DND-41 (cell line): ENCODE data around the gene TRIM46.

ENCODE experiments used
- ATAC-seq: fragments of 200-7000 bp; cut with Tn5 transposase; 3 replicates; pipeline ENCODE4 v1.9.1; 2021; ENCODE audit warnings: low read depth; ENCODE audit not compliant: insufficient read depth
- DNase-seq: peaks from one replicate; pipeline ENCODE4 v3.0.0-alpha.2; 2020
- H2AFZ ChIP-seq: 2 replicates; pipeline ENCODE4 v1.6.0; 2012; ENCODE audit warnings: low read depth, low read length
- H3K27ac ChIP-seq: 2 replicates; pipeline ENCODE4 v1.5.1; 2012; ENCODE audit warnings: low read length, inconsistent platforms
- H3K27me3 ChIP-seq: fragments of 200-600 bp; sonication (generic); 2 replicates; pipeline ENCODE4 v1.6.0; 2012; ENCODE audit warnings: low read length, mild to moderate bottlenecking, inconsistent platforms; ENCODE audit not compliant: insufficient read depth, poor library complexity
- H3K36me3 ChIP-seq: 2 replicates; pipeline ENCODE4 v1.5.1; 2012; ENCODE audit warnings: low read length, inconsistent platforms; ENCODE audit not compliant: insufficient read depth
- H3K4me1 ChIP-seq: 2 replicates; pipeline ENCODE4 v1.5.1; 2012; ENCODE audit warnings: mild to moderate bottlenecking, low read length; ENCODE audit not compliant: insufficient read depth
- H3K4me2 ChIP-seq: 2 replicates; pipeline ENCODE4 v1.6.0; 2012; ENCODE audit warnings: mild to moderate bottlenecking, moderate library complexity, low read length, inconsistent platforms; ENCODE audit not compliant: insufficient read depth
- H3K4me3 ChIP-seq, 2 experiments: fragments of 200-600 bp in 1 of 2; shearing (Covaris generic) in 1 of 2; 2 replicates each; pipeline ENCODE4 v1.5.1; 2012 to 2016; ENCODE audit warnings: inconsistent platforms in 2 of 2, low read length in 2 of 2, mild to moderate bottlenecking in 2 of 2, low read depth in 1 of 2, moderate library complexity in 1 of 2
- H3K79me2 ChIP-seq: 2 replicates; pipeline ENCODE4 v1.6.0; 2012; ENCODE audit warnings: low read length, inconsistent platforms; ENCODE audit not compliant: insufficient read depth
- H3K9ac ChIP-seq: 2 replicates; pipeline ENCODE4 v1.6.0; 2012; ENCODE audit warnings: low read depth, mild to moderate bottlenecking, inconsistent platforms, low read length, moderate library complexity
- H3K9me3 ChIP-seq: 2 replicates; pipeline ENCODE4 v1.5.1; 2012; ENCODE audit warnings: low read length, moderate library complexity, mild to moderate bottlenecking, inconsistent platforms; ENCODE audit not compliant: insufficient read depth, severe bottlenecking
- H4K20me1 ChIP-seq: 2 replicates; pipeline ENCODE4 v1.6.0; 2012; ENCODE audit warnings: low read length; ENCODE audit not compliant: insufficient read depth
- CTCF ChIP-seq: IDR thresholded peaks from 2 replicates; pipeline ENCODE4 v1.5.1; 2012; ENCODE audit warnings: borderline replicate concordance, low read length, moderate library complexity, mild to moderate bottlenecking; ENCODE audit not compliant: poor library complexity, severe bottlenecking; ENCODE audit errors: extremely low read depth
- EZH2 ChIP-seq: IDR thresholded peaks from 3 replicates; pipeline ENCODE4 v1.6.1; 2012; ENCODE audit warnings: borderline replicate concordance, low read depth, mild to moderate bottlenecking, moderate library complexity, low read length, inconsistent platforms; ENCODE audit not compliant: severe bottlenecking

TRIM46 gene

GRCh38 chr1:155137154-155137949, 36.3 kb upstream of the TRIM46 start:
- H3K27ac ChIP-seq = peak overlapping the region; percentile 32

GRCh38 chr1:155139895-155140629, 33.6 kb upstream of the TRIM46 start, which contains the start of gene DPM3:
TSS of gene DPM3 (minus strand) at chr1:155140531. CDS start at chr1:155140240, 291 bp downstream.
- Histone ChIP-seq H3K4me2 (peak within 1 kb of the TSS; percentile 88), H3K4me1 (peaks cover 46% of the 10 kb centered on the region), H3K79me2 (peaks cover 37% of the 10 kb centered on the region), H3K4me3 (peak within 1 kb of the TSS; percentile 88 to 93), H3K27ac (peak within 1 kb of the TSS; percentile 86), H3K9me3 (no peaks in the 10 kb centered on the region), H3K9ac (peak within 1 kb of the TSS; percentile 89), H3K27me3 (no peaks in the 10 kb centered on the region), H3K36me3 (peaks cover 19% of the 10 kb centered on the region), H4K20me1 (peaks cover 11% of the 10 kb centered on the region; the same call in 1 of the 2 replicates), H2AFZ (peak within 1 kb of the TSS; percentile 93)
- TF ChIP-seq EZH2 (no peak), CTCF (no peak)
- ATAC-seq (peak; percentile 81), DNase-seq (peak; percentile 89)

More at GRCh38 chr1:155137154-155137949, 36.3 kb upstream of the TRIM46 start:
- TF ChIP-seq EZH2 (no peak), CTCF (no peak)
- Histone ChIP-seq H3K4me2 (peak overlapping the region; percentile 98), H3K9me3 (no peaks in the 10 kb centered on the region), H2AFZ (no peak overlapping the region), H3K4me3 (peak overlapping the region in 1 of 2 experiments; percentile 90; a peak in 2 of 4 replicates), H3K27me3 (no peaks in the 10 kb centered on the region), H3K4me1 (peaks cover 55% of the 10 kb centered on the region), H3K36me3 (peaks cover 19% of the 10 kb centered on the region), H4K20me1 (peaks cover 11% of the 10 kb centered on the region; the same call in 1 of the 2 replicates), H3K9ac (peak overlapping the region; percentile 83), H3K79me2 (peaks cover 37% of the 10 kb centered on the region)
- no peak for ATAC-seq
- DNase-seq = no peak

GRCh38 chr1:155140630-155140953, 33.1 kb upstream of the TRIM46 start:
- Histone ChIP-seq H3K9me3 (no peaks in the 10 kb centered on the region), H3K27ac (peak overlapping the region; percentile 86), H4K20me1 (peaks cover 11% of the 10 kb centered on the region; the same call in 1 of the 2 replicates), H3K27me3 (no peaks in the 10 kb centered on the region), H3K36me3 (peaks cover 19% of the 10 kb centered on the region), H3K9ac (peak overlapping the region; percentile 89), H3K79me2 (peaks cover 35% of the 10 kb centered on the region), H3K4me3 (peak overlapping the region; percentile 88 to 93), H3K4me2 (peak overlapping the region; percentile 88), H2AFZ (peak overlapping the region; percentile 93), H3K4me1 (peaks cover 42% of the 10 kb centered on the region)
- TF ChIP-seq CTCF (no peak), EZH2 (no peak)
- ATAC-seq = no peak
- DNase-seq = no peak
